ENCODE data around the gene SCGB2A2. TPM values are rescaled to one million over a fixed set of nuclear protein-coding genes. Genes with fewer than 3 reads are reported as not detected.

The SCGB2A2 gene
- total and polyA plus RNA-seq, 9 donors: not detected

- WGBS, 3 donors: 8 to 13% (median 11%) methylated on average over 6 of the region's 6 CpGs
- H3K9me3 ChIP-seq: peaks cover 0 to 1% of the 10 kb centered on the region in 2 donors
- DNase-seq: no peak
- intact Hi-C loops (cut with DNase I): no loop called here
- H3K27ac ChIP-seq: no peak overlapping the region
- TF ChIP-seq EP300 (IDR thresholded peaks at IDR 0.05) (no peak), POLR2A (IDR thresholded peaks at IDR 0.05) (no peak), CTCF (IDR thresholded peaks at IDR 0.05) (no peak)
- no peaks in the 10 kb centered on the region for H3K27me3 ChIP-seq
- no peaks in the 10 kb centered on the region for H3K36me3 ChIP-seq
- no peaks in the 10 kb centered on the region for H3K4me1 ChIP-seq (ENCODE audit: insufficient read depth)
- H3K4me3 ChIP-seq: no peak overlapping the region
Measured at GRCh38 chr11:62245271-62245753, 24.6 kb upstream of the SCGB2A2 start.

GRCh38 chr11:62251698-62252097, 18.3 kb upstream of the SCGB2A2 start:
- WGBS, 3 donors: 46 to 59% (median 56%) methylated on average over 4 of the region's 4 CpGs
- Histone ChIP-seq H3K9me3 (peaks cover 0 to 9% of the 10 kb centered on the region in 2 donors), H3K4me1 (ENCODE audit: insufficient read depth) (no peaks in the 10 kb centered on the region), H3K27ac (no peak overlapping the region), H3K27me3 (no peaks in the 10 kb centered on the region), H3K4me3 (no peak overlapping the region), H3K36me3 (no peaks in the 10 kb centered on the region)
- no peak for TF ChIP-seq CTCF (IDR thresholded peaks at IDR 0.05)
- no peak for TF ChIP-seq POLR2A (IDR thresholded peaks at IDR 0.05)
- TF ChIP-seq EP300 (IDR thresholded peaks at IDR 0.05): no peak
- intact Hi-C loops (cut with DNase I): no loop called here
- DNase-seq: no peak

DNA sequence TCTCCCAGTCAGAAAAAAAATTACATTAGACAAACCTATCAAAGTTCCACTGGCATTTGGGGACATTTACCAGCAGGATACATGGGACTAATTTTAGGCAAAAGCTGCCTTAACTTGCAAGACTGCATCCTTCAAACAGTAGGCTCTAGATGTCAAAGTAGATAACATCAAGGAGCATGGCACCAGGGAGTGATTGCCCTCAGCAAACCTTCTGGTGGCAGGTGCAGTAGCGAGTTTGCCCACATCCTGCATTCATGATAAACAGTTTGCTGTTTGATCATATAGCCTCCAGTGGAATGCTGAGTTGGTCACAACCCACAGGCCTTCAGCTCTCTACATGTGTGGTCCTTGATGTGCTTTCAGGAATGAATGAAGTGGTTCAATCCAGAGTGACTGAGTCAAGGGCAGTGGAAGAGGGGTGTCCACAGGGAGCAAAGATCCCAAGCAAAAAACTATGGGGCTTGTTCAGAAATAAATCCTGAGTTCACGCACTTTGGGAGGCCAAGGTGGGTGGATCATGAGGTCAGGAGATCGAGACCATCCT, 15.9 kb upstream of the SCGB2A2 start:
- Histone ChIP-seq H3K27ac (no peak overlapping the region), H3K4me1 (ENCODE audit: insufficient read depth) (no peaks in the 10 kb centered on the region), H3K9me3 (peaks cover 0 to 9% of the 10 kb centered on the region in 2 donors), H3K36me3 (no peaks in the 10 kb centered on the region), H3K4me3 (no peak overlapping the region), H3K27me3 (no peaks in the 10 kb centered on the region)
- TF ChIP-seq EP300 (IDR thresholded peaks at IDR 0.05) (no peak), CTCF (IDR thresholded peaks at IDR 0.05) (no peak), POLR2A (IDR thresholded peaks at IDR 0.05) (no peak)
- WGBS, 3 donors: 53 to 71% (median 55%) methylated on average over 3 of the region's 3 CpGs
- intact Hi-C loops (cut with DNase I): no loop called here
- no peak for DNase-seq

DNA sequence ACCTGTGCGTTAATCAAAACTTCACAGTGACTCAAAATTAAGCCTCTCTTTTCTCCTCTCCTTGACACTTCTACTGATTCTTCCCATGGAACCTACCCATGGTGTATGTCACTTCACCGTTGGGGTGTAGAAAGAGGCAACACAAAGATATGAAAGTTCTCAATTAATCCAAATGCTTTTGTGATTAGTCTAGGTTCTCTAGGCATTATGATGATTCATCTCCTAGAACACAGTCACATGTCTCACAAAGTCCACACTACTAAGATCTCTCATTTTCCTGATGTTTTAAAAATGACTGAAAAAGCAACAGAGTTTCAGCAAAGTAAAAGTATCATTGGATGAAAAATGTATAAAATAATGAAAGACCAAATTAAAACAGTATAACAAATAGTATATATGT, 13.7 kb upstream of the SCGB2A2 start:
- no peak overlapping the region for H3K27ac ChIP-seq
- H3K4me3 ChIP-seq: no peak overlapping the region
- no peaks in the 10 kb centered on the region for H3K27me3 ChIP-seq
- intact Hi-C loops (cut with DNase I): no loop called here
- no peaks in the 10 kb centered on the region for H3K4me1 ChIP-seq (ENCODE audit: insufficient read depth)
- WGBS, 3 donors: 79 to 87% (median 81%) methylated on average over 2 of the region's 2 CpGs
- no peaks in the 10 kb centered on the region for H3K36me3 ChIP-seq
- peaks cover 0 to 5% of the 10 kb centered on the region in 2 donors for H3K9me3 ChIP-seq
- DNase-seq: no peak
- no peak for TF ChIP-seq POLR2A (IDR thresholded peaks at IDR 0.05)
- no peak for TF ChIP-seq EP300 (IDR thresholded peaks at IDR 0.05)
- TF ChIP-seq CTCF (IDR thresholded peaks at IDR 0.05): no peak

All from ovary (tissue), 9 donors.